ENCODE data around the gene TAOK1.

Gene TAOK1

GRCh38 chr17:29569245-29569950 lies 179.2 kb downstream of the TAOK1 start:
- Histone ChIP-seq H3K4me1 (ENCODE audit: control insufficient read depth, insufficient read depth, low read length, unreplicated experiment) (peaks cover 18% of the 10 kb centered on the region), H3K4me3 (ENCODE audit: low read depth, low read length) (peak overlapping the region; percentile 85), H3K79me2 (ENCODE audit: control insufficient read depth, insufficient read depth, low read length, unreplicated experiment) (no peaks in the 10 kb centered on the region), H2AFZ (ENCODE audit: low read length, unreplicated experiment) (no peak overlapping the region), H3K27ac (ENCODE audit: low read depth, low read length) (no peak overlapping the region), H3K36me3 (ENCODE audit: insufficient read depth, low read length) (no peaks in the 10 kb centered on the region), H3K27me3 (ENCODE audit: insufficient read depth, low read length) (no peaks in the 10 kb centered on the region)

GRCh38 chr17:29570521-29570920 lies 180.4 kb downstream of the TAOK1 start:
- H3K4me1 ChIP-seq (ENCODE audit: control insufficient read depth, insufficient read depth, low read length, unreplicated experiment) = peaks cover 18% of the 10 kb centered on the region
- H3K36me3 ChIP-seq (ENCODE audit: insufficient read depth, low read length) = no peaks in the 10 kb centered on the region
- H3K27ac ChIP-seq (ENCODE audit: low read depth, low read length) = no peak overlapping the region
- H3K27me3 ChIP-seq (ENCODE audit: insufficient read depth, low read length) = no peaks in the 10 kb centered on the region
- no peak overlapping the region for H2AFZ ChIP-seq (ENCODE audit: low read length, unreplicated experiment)
- H3K4me3 ChIP-seq (ENCODE audit: low read depth, low read length) = no peak overlapping the region
- H3K79me2 ChIP-seq (ENCODE audit: control insufficient read depth, insufficient read depth, low read length, unreplicated experiment) = no peaks in the 10 kb centered on the region

- peaks cover 10% of the 10 kb centered on the region for H3K4me1 ChIP-seq (ENCODE audit: control insufficient read depth, insufficient read depth, low read length, unreplicated experiment)
- H3K4me3 ChIP-seq (ENCODE audit: low read depth, low read length) = no peak overlapping the region
- H3K27ac ChIP-seq (ENCODE audit: low read depth, low read length) = no peak overlapping the region
- no peaks in the 10 kb centered on the region for H3K36me3 ChIP-seq (ENCODE audit: insufficient read depth, low read length)
- H2AFZ ChIP-seq (ENCODE audit: low read length, unreplicated experiment) = no peak overlapping the region
- H3K79me2 ChIP-seq (ENCODE audit: control insufficient read depth, insufficient read depth, low read length, unreplicated experiment) = no peaks in the 10 kb centered on the region
- H3K27me3 ChIP-seq (ENCODE audit: insufficient read depth, low read length) = no peaks in the 10 kb centered on the region
These were observed 181.3 kb downstream of the TAOK1 start for GRCh38 chr17:29571486-29571882.

- Histone ChIP-seq H2AFZ (ENCODE audit: low read length, unreplicated experiment) (no peak overlapping the region), H3K4me1 (ENCODE audit: control insufficient read depth, insufficient read depth, low read length, unreplicated experiment) (peaks cover 10% of the 10 kb centered on the region), H3K4me3 (ENCODE audit: low read depth, low read length) (no peak overlapping the region), H3K27ac (ENCODE audit: low read depth, low read length) (no peak overlapping the region), H3K27me3 (ENCODE audit: insufficient read depth, low read length) (no peaks in the 10 kb centered on the region), H3K36me3 (ENCODE audit: insufficient read depth, low read length) (no peaks in the 10 kb centered on the region), H3K79me2 (ENCODE audit: control insufficient read depth, insufficient read depth, low read length, unreplicated experiment) (no peaks in the 10 kb centered on the region)
These were observed 181.9 kb downstream of the TAOK1 start for GRCh38 chr17:29571883-29572681.

- Histone ChIP-seq H3K27ac (ENCODE audit: low read depth, low read length) (no peak overlapping the region), H3K36me3 (ENCODE audit: insufficient read depth, low read length) (no peaks in the 10 kb centered on the region; the same call in 1 of the 2 replicates), H3K79me2 (ENCODE audit: control insufficient read depth, insufficient read depth, low read length, unreplicated experiment) (no peaks in the 10 kb centered on the region), H2AFZ (ENCODE audit: low read length, unreplicated experiment) (no peak overlapping the region), H3K4me1 (ENCODE audit: control insufficient read depth, insufficient read depth, low read length, unreplicated experiment) (peaks cover 16% of the 10 kb centered on the region), H3K4me3 (ENCODE audit: low read depth, low read length) (no peak overlapping the region), H3K27me3 (ENCODE audit: insufficient read depth, low read length) (no peaks in the 10 kb centered on the region)
These were observed 182.8 kb downstream of the TAOK1 start for GRCh38 chr17:29572691-29573557.

GRCh38 chr17:29573558-29573869 lies 183.4 kb downstream of the TAOK1 start:
- H2AFZ ChIP-seq (ENCODE audit: low read length, unreplicated experiment) = no peak overlapping the region
- peaks cover 16% of the 10 kb centered on the region for H3K4me1 ChIP-seq (ENCODE audit: control insufficient read depth, insufficient read depth, low read length, unreplicated experiment)
- H3K27ac ChIP-seq (ENCODE audit: low read depth, low read length) = no peak overlapping the region
- no peaks in the 10 kb centered on the region for H3K27me3 ChIP-seq (ENCODE audit: insufficient read depth, low read length)
- H3K36me3 ChIP-seq (ENCODE audit: insufficient read depth, low read length) = no peaks in the 10 kb centered on the region; the same call in 1 of the 2 replicates
- no peak overlapping the region for H3K4me3 ChIP-seq (ENCODE audit: low read depth, low read length)
- H3K79me2 ChIP-seq (ENCODE audit: control insufficient read depth, insufficient read depth, low read length, unreplicated experiment) = no peaks in the 10 kb centered on the region

- Histone ChIP-seq H3K4me3 (ENCODE audit: low read depth, low read length) (no peak overlapping the region), H3K36me3 (ENCODE audit: insufficient read depth, low read length) (no peaks in the 10 kb centered on the region; the same call in 1 of the 2 replicates), H2AFZ (ENCODE audit: low read length, unreplicated experiment) (no peak overlapping the region), H3K27me3 (ENCODE audit: insufficient read depth, low read length) (no peaks in the 10 kb centered on the region), H3K27ac (ENCODE audit: low read depth, low read length) (no peak overlapping the region), H3K4me1 (ENCODE audit: control insufficient read depth, insufficient read depth, low read length, unreplicated experiment) (peaks cover 14% of the 10 kb centered on the region), H3K79me2 (ENCODE audit: control insufficient read depth, insufficient read depth, low read length, unreplicated experiment) (no peaks in the 10 kb centered on the region)
These were observed 183.9 kb downstream of the TAOK1 start for GRCh38 chr17:29573871-29574731.

GRCh38 chr17:29574732-29575510 lies 184.8 kb downstream of the TAOK1 start:
- Histone ChIP-seq H3K4me1 (ENCODE audit: control insufficient read depth, insufficient read depth, low read length, unreplicated experiment) (peaks cover 9% of the 10 kb centered on the region), H3K36me3 (ENCODE audit: insufficient read depth, low read length) (no peaks in the 10 kb centered on the region; the same call in 1 of the 2 replicates), H2AFZ (ENCODE audit: low read length, unreplicated experiment) (no peak overlapping the region), H3K4me3 (ENCODE audit: low read depth, low read length) (no peak overlapping the region), H3K27ac (ENCODE audit: low read depth, low read length) (no peak overlapping the region), H3K27me3 (ENCODE audit: insufficient read depth, low read length) (no peaks in the 10 kb centered on the region), H3K79me2 (ENCODE audit: control insufficient read depth, insufficient read depth, low read length, unreplicated experiment) (no peaks in the 10 kb centered on the region)

GRCh38 chr17:29575511-29576213 lies 185.5 kb downstream of the TAOK1 start:
- no peaks in the 10 kb centered on the region for H3K27me3 ChIP-seq (ENCODE audit: insufficient read depth, low read length)
- no peak overlapping the region for H3K27ac ChIP-seq (ENCODE audit: low read depth, low read length)
- H3K4me3 ChIP-seq (ENCODE audit: low read depth, low read length) = no peak overlapping the region
- H3K79me2 ChIP-seq (ENCODE audit: control insufficient read depth, insufficient read depth, low read length, unreplicated experiment) = no peaks in the 10 kb centered on the region
- H3K4me1 ChIP-seq (ENCODE audit: control insufficient read depth, insufficient read depth, low read length, unreplicated experiment) = peaks cover 9% of the 10 kb centered on the region
- no peaks in the 10 kb centered on the region; the same call in 1 of the 2 replicates for H3K36me3 ChIP-seq (ENCODE audit: insufficient read depth, low read length)
- no peak overlapping the region for H2AFZ ChIP-seq (ENCODE audit: low read length, unreplicated experiment)
